H1 (cell line): ENCODE measurements around the gene MAPRE3. TPM values are rescaled to one million over a fixed set of nuclear protein-coding genes. Genes with fewer than 3 reads are reported as not detected.

Source experiments
- CTCF ChIA-PET: fragments of 300-600 bp; sonication (Branson Sonifier 250); formaldehyde crosslinking; loops from one replicate; lab custom pipeline; 2021; ENCODE audit not compliant: partially characterized antibody; lab: Charles Lee
- POLR2A ChIA-PET: fragments of 300-600 bp; sonication (Branson Sonifier 250); formaldehyde crosslinking; loops from one replicate; lab custom pipeline; 2021; ENCODE audit warnings: inconsistent platforms; ENCODE audit not compliant: partially characterized antibody; lab: Charles Lee
- DNase-seq, 2 experiments: peaks; one replicate each; pipeline versions ENCODE4 v3.0.0 to v3.0.0-alpha.2; 2010 to 2022; ENCODE audit warnings: low spot score in 2 of 2, low read depth in 1 of 2, mixed read lengths in 1 of 2
- FAIRE-seq: peaks from 2 replicates; lab custom pipeline; 2011; peaks lifted over from hg19 to GRCh38; lab: Jason Lieb, UNC
- H2AFZ ChIP-seq: 2 replicates; pipeline ENCODE4 v1.8.1; 2012; ENCODE audit warnings: low read length, inconsistent platforms
- H2AK5ac ChIP-seq: 2 replicates; pipeline ENCODE4 v1.6.1; 2013; ENCODE audit warnings: low read depth, low read length
- H2BK120ac ChIP-seq: replicated peaks from 2 replicates; pipeline ENCODE3; 2013; ENCODE audit warnings: low read depth, low read length, inconsistent platforms
- H2BK12ac ChIP-seq: 2 replicates; pipeline ENCODE4 v1.6.1; 2013; ENCODE audit warnings: low read depth, low read length
- H2BK15ac ChIP-seq: 2 replicates; pipeline ENCODE4 v1.6.1; 2013; ENCODE audit warnings: low read length
- H2BK20ac ChIP-seq: 2 replicates; pipeline ENCODE4 v1.6.1; 2013; ENCODE audit warnings: low read length
- H2BK5ac ChIP-seq: 2 replicates; pipeline ENCODE4 v1.6.1; 2013; ENCODE audit warnings: low read depth, low read length
- H3K14ac ChIP-seq: 2 replicates; pipeline ENCODE4 v1.6.1; 2013; ENCODE audit warnings: inconsistent platforms; ENCODE audit not compliant: insufficient read length
- H3K18ac ChIP-seq: 2 replicates; pipeline ENCODE4 v1.6.1; 2013; ENCODE audit warnings: low read length; ENCODE audit errors: extremely low read depth
- H3K23ac ChIP-seq: 2 replicates; pipeline ENCODE4 v1.6.1; 2013; ENCODE audit warnings: inconsistent platforms; ENCODE audit not compliant: insufficient read length
- H3K23me2 ChIP-seq: 2 replicates; pipeline ENCODE4 v1.6.1; 2013; ENCODE audit warnings: low read depth, low read length
- H3K27ac ChIP-seq: 2 replicates; pipeline ENCODE4 v1.6.1; 2011; ENCODE audit warnings: low read depth, low read length, inconsistent platforms
- H3K27me3 ChIP-seq, 4 experiments: replicated peaks in 1 of 4; 1 replicate in 1 of 4; 2 replicates in 3 of 4; pipeline versions ENCODE4 v1.6.1 to v1.8.1; 2011 to 2013; ENCODE audit warnings: low read length in 3 of 4, mild to moderate bottlenecking in 3 of 4, inconsistent platforms in 2 of 4, mixed read lengths in 2 of 4, moderate library complexity in 1 of 4; ENCODE audit not compliant: control insufficient read depth in 3 of 4, insufficient read depth in 3 of 4; ENCODE audit errors: extremely low read depth in 1 of 4
- H3K36me3 ChIP-seq, 4 experiments: 2 replicates each; pipeline versions ENCODE4 v1.6.1 to v1.8.1; 2011 to 2013; ENCODE audit warnings: mild to moderate bottlenecking in 4 of 4, low read length in 3 of 4, moderate library complexity in 2 of 4, control low read depth in 1 of 4, inconsistent platforms in 1 of 4; ENCODE audit not compliant: insufficient read depth in 4 of 4, control insufficient read depth in 2 of 4
- H3K4ac ChIP-seq: replicated peaks from 2 replicates; pipeline ENCODE3; 2013; ENCODE audit warnings: low read length, low read depth, mixed read lengths, inconsistent platforms; ENCODE audit not compliant: insufficient read length
- H3K4me1 ChIP-seq, 4 experiments: replicated peaks in 1 of 4; 1 replicate in 1 of 4; 2 replicates in 3 of 4; pipeline versions ENCODE4 v1.6.1 to v1.8.1; 2011 to 2013; ENCODE audit warnings: low read length in 3 of 4, inconsistent platforms in 2 of 4, mixed read lengths in 1 of 4; ENCODE audit not compliant: insufficient read depth in 4 of 4, control insufficient read depth in 3 of 4
- H3K4me2 ChIP-seq, 2 experiments: 2 replicates each; pipeline versions ENCODE4 v1.6.1 to v1.8.1; 2011 to 2013; ENCODE audit warnings: low read depth in 2 of 2, low read length in 2 of 2, control low read depth in 1 of 2, inconsistent platforms in 1 of 2, mild to moderate bottlenecking in 1 of 2; ENCODE audit not compliant: insufficient read depth in 1 of 2
- H3K4me3 ChIP-seq, 4 experiments: fragments of 200-600, 300-600 bp in 1 of 4; sonication (generic), shearing (Covaris generic), sonication (Bioruptor Twin) in 1 of 4; 2 replicates each; pipeline versions ENCODE4 v1.5.1 to v1.8.1; 2011 to 2016; ENCODE audit warnings: low read length in 4 of 4, low read depth in 3 of 4, control low read depth in 2 of 4, inconsistent platforms in 2 of 4, mild to moderate bottlenecking in 2 of 4, mixed read lengths in 1 of 4, moderate library complexity in 1 of 4; ENCODE audit not compliant: insufficient read depth in 2 of 4; ENCODE audit errors: extremely low read depth in 1 of 4
- H3K56ac ChIP-seq: replicated peaks from 2 replicates; pipeline ENCODE3; 2013; ENCODE audit warnings: low read depth, mild to moderate bottlenecking, mixed read lengths, low read length, inconsistent platforms; ENCODE audit not compliant: insufficient read length
- H3K79me1 ChIP-seq: 2 replicates; pipeline ENCODE4 v1.6.1; 2013; ENCODE audit warnings: low read depth, low read length, control low read depth
- H3K79me2 ChIP-seq, 2 experiments: 2 replicates each; pipeline versions ENCODE4 v1.6.1 to v1.8.1; 2012 to 2013; ENCODE audit warnings: low read length in 2 of 2, mild to moderate bottlenecking in 2 of 2, inconsistent platforms in 1 of 2; ENCODE audit not compliant: insufficient read depth in 2 of 2, control insufficient read depth in 1 of 2
- H3K9ac ChIP-seq, 4 experiments: replicated peaks in 1 of 4; 1 replicate in 1 of 4; 2 replicates in 3 of 4; pipeline versions ENCODE4 v1.6.1 to v1.8.1; 2011 to 2013; ENCODE audit warnings: low read depth in 3 of 4, low read length in 3 of 4, control low read depth in 2 of 4, mild to moderate bottlenecking in 2 of 4, moderate library complexity in 2 of 4, inconsistent platforms in 1 of 4; ENCODE audit errors: extremely low read depth in 1 of 4
- H3K9me3 ChIP-seq, 2 experiments: 2 replicates each; pipeline versions ENCODE4 v1.6.1 to v1.8.1; 2012 to 2013; ENCODE audit warnings: mild to moderate bottlenecking in 2 of 2, moderate library complexity in 2 of 2, control low read depth in 1 of 2, inconsistent platforms in 1 of 2, low read depth in 1 of 2, low read length in 1 of 2, mixed read lengths in 1 of 2; ENCODE audit not compliant: insufficient read depth in 2 of 2
- H4K20me1 ChIP-seq, 2 experiments: replicated peaks in 1 of 2; 2 replicates each; pipeline versions ENCODE3 to v1.8.1; 2011 to 2013; ENCODE audit warnings: inconsistent platforms in 2 of 2, low read length in 2 of 2, mild to moderate bottlenecking in 1 of 2; ENCODE audit not compliant: insufficient read depth in 2 of 2, control insufficient read depth in 1 of 2
- H4K5ac ChIP-seq: 2 replicates; pipeline ENCODE4 v1.6.1; 2013; ENCODE audit warnings: low read length, low read depth, mixed read lengths, inconsistent platforms; ENCODE audit not compliant: insufficient read length
- H4K8ac ChIP-seq: 2 replicates; pipeline ENCODE4 v1.8.0; 2013; ENCODE audit warnings: mild to moderate bottlenecking, moderate library complexity, low read length, inconsistent platforms; ENCODE audit not compliant: insufficient read depth; ENCODE audit errors: extremely low read depth
- H4K91ac ChIP-seq: replicated peaks from 2 replicates; pipeline ENCODE3; 2013; ENCODE audit warnings: low read length, mixed read lengths, inconsistent platforms; ENCODE audit not compliant: insufficient read length
- BCL11A ChIP-seq, 2 experiments: IDR thresholded peaks; one replicate each; pipeline ENCODE4 v1.6.1; 2011; ENCODE audit warnings: low read depth in 2 of 2, low read length in 2 of 2, mild to moderate bottlenecking in 2 of 2
- CBX8 ChIP-seq: fragments of 300-800, 300-1000 bp; sonication (generic); IDR thresholded peaks from 2 replicates; pipeline ENCODE4 v1.7.1; 2016; ENCODE audit warnings: low read depth, low read length, borderline replicate concordance
- CHD2 ChIP-seq: IDR thresholded peaks from 2 replicates; pipeline ENCODE4 v1.6.1; 2012; ENCODE audit warnings: low read length, improper control_type of control experiment
- CREB1 ChIP-seq: IDR thresholded peaks from 2 replicates; pipeline ENCODE4 v1.6.1; 2012; ENCODE audit warnings: inconsistent platforms
- EGR1 ChIP-seq: IDR thresholded peaks from 2 replicates; pipeline ENCODE4 v1.6.1; 2011; ENCODE audit warnings: low read depth, low read length, borderline replicate concordance
- EZH2 ChIP-seq: fragments of 200-600 bp; sonication (generic); IDR thresholded peaks from 2 replicates; pipeline ENCODE4 v1.7.1; 2012; ENCODE audit warnings: low read depth, mild to moderate bottlenecking, moderate library complexity, low read length, inconsistent platforms; ENCODE audit not compliant: severe bottlenecking
- JUND ChIP-seq: IDR thresholded peaks from 2 replicates; pipeline ENCODE4 v1.6.1; 2011; ENCODE audit warnings: mild to moderate bottlenecking, improper control_type of control experiment, low read length
- RFX5 ChIP-seq: IDR thresholded peaks from 2 replicates; pipeline ENCODE4 v1.6.1; 2011; ENCODE audit warnings: low read depth, low read length, improper control_type of control experiment, borderline replicate concordance
- TBP ChIP-seq: IDR thresholded peaks from 2 replicates; pipeline ENCODE4 v1.6.1; 2011; ENCODE audit warnings: low read depth, low read length, improper control_type of control experiment
- WGBS, 2 experiments: shearing (Covaris generic) in 1 of 2; methylation state at CpG; one replicate each; pipeline versions ENCODE4 v1.1.6 to v1.1.7; 2013 to 2015; ENCODE audit warnings: low lambda C conversion rate in 2 of 2, mixed read lengths in 2 of 2, inconsistent platforms in 1 of 2, low coverage in 1 of 2, missing lambda C conversion rate in 1 of 2; ENCODE audit not compliant: insufficient replicate concordance in 2 of 2, insufficient coverage in 1 of 2, insufficient read length in 1 of 2; ENCODE audit errors: extremely low coverage in 1 of 2, missing lambda C conversion rate in 1 of 2; 5-methylcytosine and 5-hydroxymethylcytosine counted together
- polyA plus RNA-seq, 7 experiments: library from polyadenylated mRNA; depleted of rRNA in 3 of 7; stranded (reverse) in 5 of 7; unstranded in 2 of 7; fragments of >200 nt in 5 of 7; fragments of 200-250 nt in 2 of 7; gene quantifications; 1 replicate in 5 of 7; 2 replicates in 1 of 7; 4 replicates in 1 of 7; pipeline versions ENCODE4 v1.2.1 to v1.2.3, GENCODE V29; 2011 to 2013; ENCODE audit warnings: missing spikeins in 2 of 7, mixed read lengths in 2 of 7
- total RNA-seq: library from RNA; stranded (reverse); fragmentation: NEBNext Ultra II Directional; extraction: Animal tissue kit (Norgen Biotek cat#: 25700); gene quantifications from 2 replicates; pipeline ENCODE4 v1.2.1, GENCODE V29; 2021
- TF ChIP-seq, protein P1 (sequence below): IDR thresholded peaks from 2 replicates; pipeline ENCODE4 v1.6.1; 2012; ENCODE audit warnings: low read length, inconsistent platforms
- TF ChIP-seq, protein P2 (sequence below): IDR thresholded peaks from 2 replicates; pipeline ENCODE4 v1.6.1; 2012; ENCODE audit warnings: inconsistent platforms

MAPRE3 gene
- total and polyA plus RNA-seq, 2 of the 8 experiments (the other 6 are each of a cell fraction or from before 2014, with no cell fraction given), result 4.9 to 6.6 TPM

DNA sequence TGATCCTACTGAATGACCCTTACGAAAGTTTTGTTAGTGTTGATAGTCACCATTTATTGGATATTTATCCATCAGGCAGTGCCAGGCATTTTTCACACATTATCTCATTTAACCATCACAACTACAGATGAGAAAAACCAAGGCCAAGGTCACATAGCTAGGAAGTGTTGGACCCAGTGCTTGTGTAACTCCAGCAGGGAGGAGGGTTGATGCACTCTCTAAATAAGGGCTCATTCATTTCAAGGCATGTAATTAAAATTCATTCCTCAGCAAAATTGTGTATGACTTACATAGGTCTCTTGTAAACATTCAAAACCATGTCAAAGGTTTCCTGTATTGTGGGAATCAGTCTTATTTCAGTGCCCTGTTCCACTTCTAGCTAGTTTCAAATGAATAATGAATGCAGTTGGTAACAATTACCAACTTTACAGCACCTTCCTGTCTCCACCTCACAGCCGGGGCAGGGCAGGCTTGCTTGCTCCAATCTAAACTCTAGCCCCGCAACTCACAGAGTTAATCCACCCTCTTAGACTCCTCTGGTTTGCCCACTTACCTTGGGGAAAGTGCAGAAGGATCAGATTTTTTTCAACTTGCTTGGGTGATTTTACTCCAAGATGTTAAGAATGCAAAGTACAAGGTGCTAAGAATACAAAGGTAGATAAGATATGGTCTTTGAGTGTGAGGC lies 5.8 kb upstream of the MAPRE3 start:
- no peak overlapping the region for H3K18ac ChIP-seq
- no peaks in the 10 kb centered on the region for H3K79me1 ChIP-seq
- H3K36me3 ChIP-seq, result no peaks in the 10 kb centered on the region
- H3K23ac ChIP-seq, result no peak overlapping the region
- CTCF ChIA-PET, result interaction anchor here (0.7 to 21.6 kb wide), 9 partner anchors 9 to 119 kb away, joined by 3 to 416 read pairs (median 8); no protein-coding TSS in a partner anchor
- H2BK120ac ChIP-seq, result no peak overlapping the region
- H3K4ac ChIP-seq, result no peak overlapping the region
- H2BK12ac ChIP-seq, result no peak overlapping the region
- H2AK5ac ChIP-seq, result no peak overlapping the region
- H3K9me3 ChIP-seq, result no peaks in the 10 kb centered on the region
- H2BK15ac ChIP-seq, result no peak overlapping the region
- no peak overlapping the region for H3K4me3 ChIP-seq
- H4K91ac ChIP-seq, result no peak overlapping the region
- no peak overlapping the region for H2BK20ac ChIP-seq
- no peak overlapping the region for H2AFZ ChIP-seq
- H3K79me2 ChIP-seq, result no peaks in the 10 kb centered on the region
- no peak overlapping the region for H3K27ac ChIP-seq
- H3K14ac ChIP-seq, result no peak overlapping the region
- H4K20me1 ChIP-seq, result no peaks in the 10 kb centered on the region
- H3K4me1 ChIP-seq, result peaks cover 0 to 2% (median 0%) of the 10 kb centered on the region in 4 experiments; a peak in 1 of 7 replicates
- H3K9ac ChIP-seq, result no peak overlapping the region
- H3K27me3 ChIP-seq, result peaks cover 0 to 9% (median 3%) of the 10 kb centered on the region in 4 experiments; a peak in 4 of 7 replicates
- H3K23me2 ChIP-seq, result no peaks in the 10 kb centered on the region
- no peak overlapping the region for H3K4me2 ChIP-seq
- DNase-seq (no peak), FAIRE-seq (no peak)
- H4K8ac ChIP-seq, result no peak overlapping the region
- 79% methylated on average over 3 of the region's 3 CpGs; no CpG with 5 or more reads in 1 of the 2 experiments for WGBS, 2 experiments
- POLR2A ChIA-PET, result interaction anchor here (1.1 to 3.2 kb wide), 4 partner anchors 9 to 52 kb away, joined by 3 to 18 read pairs (median 3); no protein-coding TSS in a partner anchor
- no peak overlapping the region for H3K56ac ChIP-seq
- no peak overlapping the region for H4K5ac ChIP-seq
- no peak overlapping the region for H2BK5ac ChIP-seq
- TF ChIP-seq, protein P1, sequence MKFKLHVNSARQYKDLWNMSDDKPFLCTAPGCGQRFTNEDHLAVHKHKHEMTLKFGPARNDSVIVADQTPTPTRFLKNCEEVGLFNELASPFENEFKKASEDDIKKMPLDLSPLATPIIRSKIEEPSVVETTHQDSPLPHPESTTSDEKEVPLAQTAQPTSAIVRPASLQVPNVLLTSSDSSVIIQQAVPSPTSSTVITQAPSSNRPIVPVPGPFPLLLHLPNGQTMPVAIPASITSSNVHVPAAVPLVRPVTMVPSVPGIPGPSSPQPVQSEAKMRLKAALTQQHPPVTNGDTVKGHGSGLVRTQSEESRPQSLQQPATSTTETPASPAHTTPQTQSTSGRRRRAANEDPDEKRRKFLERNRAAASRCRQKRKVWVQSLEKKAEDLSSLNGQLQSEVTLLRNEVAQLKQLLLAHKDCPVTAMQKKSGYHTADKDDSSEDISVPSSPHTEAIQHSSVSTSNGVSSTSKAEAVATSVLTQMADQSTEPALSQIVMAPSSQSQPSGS, result no peak
- TF ChIP-seq CBX8, result no peak
- TF ChIP-seq EGR1, result no peak
- TF ChIP-seq CHD2, result no peak
- no peak for TF ChIP-seq TBP
- TF ChIP-seq CREB1, result no peak
- no peak for TF ChIP-seq JUND
- no peak for TF ChIP-seq RFX5
- no peak for TF ChIP-seq EZH2
- TF ChIP-seq BCL11A (IDR thresholded peaks at IDR 0.05; ENCODE audit: low read depth in 2 of 2, low read length in 2 of 2), result no peak
- TF ChIP-seq, protein P2, sequence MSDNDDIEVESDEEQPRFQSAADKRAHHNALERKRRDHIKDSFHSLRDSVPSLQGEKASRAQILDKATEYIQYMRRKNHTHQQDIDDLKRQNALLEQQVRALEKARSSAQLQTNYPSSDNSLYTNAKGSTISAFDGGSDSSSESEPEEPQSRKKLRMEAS, result no peak
